ENCODE measurements around the gene LRRC8B.

Gene LRRC8B

DNA sequence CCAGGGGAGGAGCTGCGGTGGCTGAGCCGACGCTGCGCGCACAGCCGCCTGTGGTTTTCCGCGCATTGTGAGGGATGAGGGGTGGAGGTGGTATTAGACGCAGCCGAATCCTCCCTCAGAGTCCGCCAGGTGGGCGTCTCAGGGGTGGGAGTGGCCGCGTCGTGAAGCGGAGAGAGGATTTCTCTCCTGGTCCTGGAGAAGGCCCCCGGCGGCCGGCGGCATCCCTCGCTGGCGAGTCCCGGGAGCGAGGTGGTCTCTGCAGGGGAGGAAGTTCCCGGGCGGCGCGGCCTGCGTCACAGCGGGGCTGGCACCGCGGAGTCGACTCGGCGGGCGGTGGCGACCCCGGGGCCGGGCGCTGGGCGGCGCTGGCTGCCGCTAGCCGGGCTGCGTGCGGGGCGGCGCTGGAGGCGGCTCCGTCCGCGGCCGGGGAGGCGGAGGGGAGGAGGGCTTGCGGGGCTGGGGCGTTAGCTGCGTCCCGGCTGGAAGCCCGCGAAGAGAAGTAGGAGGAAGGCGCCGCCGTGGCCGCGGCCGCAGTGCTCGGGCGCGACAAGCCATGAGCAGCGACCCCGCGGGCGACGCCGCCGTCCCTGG lies 108.1 kb downstream of the LRRC8B start, which contains the start of gene LRRC8C:
Gene LRRC8C, plus strand, starts transcription at position 464 of the 591 bp plus-strand sequence. CDS start 53,354 bp downstream, outside the sequence.
- no peak for DNase-seq (ENCODE audit: low read depth, low spot score)

GRCh38 chr1:89633248-89633799 lies 108.7 kb downstream of the LRRC8B start:
- DNase-seq (ENCODE audit: low read depth, low spot score), result no peak

GRCh38 chr1:89633800-89634625 lies 109.4 kb downstream of the LRRC8B start:
- no peak for DNase-seq (ENCODE audit: low read depth, low spot score)

- no peak for DNase-seq (ENCODE audit: low read depth, low spot score)
These were observed 111.5 kb downstream of the LRRC8B start for GRCh38 chr1:89635825-89636815.

DNA sequence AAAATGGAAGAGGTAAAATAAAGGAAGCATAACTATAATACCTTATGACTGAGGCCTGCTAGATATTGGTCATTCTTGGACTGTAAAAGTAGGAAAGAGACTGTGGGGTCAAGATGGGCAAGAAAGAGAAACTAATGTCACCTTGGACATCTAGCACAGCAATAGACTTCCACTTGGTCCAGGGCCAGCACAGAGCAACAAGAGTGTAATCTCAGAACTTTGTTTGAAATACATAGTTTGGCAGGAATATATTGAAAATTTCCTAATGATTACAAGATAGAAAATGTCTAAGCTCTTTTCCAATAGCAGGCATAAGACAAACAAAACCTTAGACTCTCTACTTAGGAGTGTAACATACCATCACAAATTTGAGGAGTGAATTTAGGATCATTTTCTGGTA lies 112.9 kb downstream of the LRRC8B start:
- DNase-seq (ENCODE audit: low read depth, low spot score), result no peak

- DNase-seq (ENCODE audit: low read depth, low spot score), result no peak
These were observed 115.8 kb downstream of the LRRC8B start for GRCh38 chr1:89640440-89640839.

DNA sequence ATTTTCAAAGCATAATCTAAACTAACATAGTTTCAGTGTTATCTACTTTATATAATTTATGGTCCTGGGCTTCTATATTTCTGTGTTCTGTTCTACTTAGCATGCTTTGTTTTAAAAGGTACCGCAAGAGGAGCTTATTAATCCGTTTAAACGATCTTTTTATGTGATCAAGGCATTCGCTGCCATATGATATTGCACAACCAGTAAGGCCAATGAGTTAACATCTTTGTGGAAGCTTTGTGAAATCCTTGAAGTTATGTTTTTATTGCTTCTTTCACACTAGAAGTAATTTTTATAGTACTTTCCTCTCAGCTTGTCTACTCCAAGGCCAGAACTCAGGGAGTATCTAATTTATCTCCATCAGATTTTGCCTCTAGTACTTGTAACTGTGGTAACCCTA lies 117.2 kb downstream of the LRRC8B start:
- no peak for DNase-seq (ENCODE audit: low read depth, low spot score)

GRCh38 chr1:89643577-89643976 lies 118.9 kb downstream of the LRRC8B start:
- no peak for DNase-seq (ENCODE audit: low read depth, low spot score)

- DNase-seq (ENCODE audit: low read depth, low spot score), result no peak
These were observed 119.6 kb downstream of the LRRC8B start for GRCh38 chr1:89644119-89644814.

GRCh38 chr1:89646259-89646658 lies 121.6 kb downstream of the LRRC8B start:
- DNase-seq (ENCODE audit: low read depth, low spot score), result no peak

Data from iPS DF 19.7 (cell line).